HG03097 (cell line): ENCODE results near the gene SCYL2.

Source experiments
- ATAC-seq: cut with Tn5 transposase; IDR thresholded peaks from one replicate; pipeline ENCODE4 v1.9.1; 2021; ENCODE audit not compliant: unreplicated experiment, low FRiP score

SCYL2 gene

GRCh38 chr12:100371146-100371545 lies 104.2 kb downstream of the SCYL2 start:
- no peak for ATAC-seq

- no peak for ATAC-seq
These were observed 106.1 kb downstream of the SCYL2 start for GRCh38 chr12:100372853-100373640.

- ATAC-seq, result no peak
These were observed 108.2 kb downstream of the SCYL2 start for GRCh38 chr12:100375038-100375735.

- no peak for ATAC-seq
These were observed 109.2 kb downstream of the SCYL2 start for GRCh38 chr12:100376161-100376560.

GRCh38 chr12:100381379-100381778 lies 114.4 kb downstream of the SCYL2 start:
- no peak for ATAC-seq

GRCh38 chr12:100382338-100382737 lies 115.4 kb downstream of the SCYL2 start:
- ATAC-seq, result no peak

- ATAC-seq, result no peak
These were observed 116.9 kb downstream of the SCYL2 start for GRCh38 chr12:100383586-100384558.

- no peak for ATAC-seq
These were observed 117.6 kb downstream of the SCYL2 start for GRCh38 chr12:100384559-100384935.

GRCh38 chr12:100388382-100388781 lies 121.4 kb downstream of the SCYL2 start:
- no peak for ATAC-seq
